Measurements from ENCODE around the gene SVIL. TPM values are rescaled to one million over a fixed set of nuclear protein-coding genes. Genes with fewer than 3 reads are reported as not detected.
"Not testable (repeated sequence)": the region's sequence is repeated elsewhere in the genome, so short reads cannot be mapped to it uniquely, and the experiment has no call there.

Gene SVIL
- total RNA-seq, 1 experiment from 2014 or later = 15.3 TPM

- H4K8ac ChIP-seq (replicated peaks; ENCODE audit: insufficient read length, low read depth, low read length) = no peak overlapping the region
- no peak overlapping the region for H4K91ac ChIP-seq (ENCODE audit: insufficient read length, low read depth, low read length)
- H2BK5ac ChIP-seq (ENCODE audit: insufficient read length, low read length) = no peak overlapping the region
- no CpG with 5 or more reads among the region's 1 CpG for WGBS (ENCODE audit: extremely low coverage, insufficient read length, low lambda C conversion rate)
- H4K5ac ChIP-seq (ENCODE audit: insufficient read length, low read depth, low read length) = no peak overlapping the region
- H2BK120ac ChIP-seq (ENCODE audit: low read depth, low read length, poor library complexity, severe bottlenecking) = no peak overlapping the region
- no peak overlapping the region for H2BK12ac ChIP-seq (ENCODE audit: insufficient read length, low read depth, low read length)
- no peak overlapping the region for H3K4me3 Mint-ChIP-seq
- H3K4me2 ChIP-seq (ENCODE audit: insufficient read depth, insufficient read length, low read length) = no peak overlapping the region
- H2BK15ac ChIP-seq (ENCODE audit: low read depth, low read length) = no peak overlapping the region
- H2AK5ac ChIP-seq (ENCODE audit: insufficient read length, low read length) = no peak overlapping the region
- H2AFZ ChIP-seq (ENCODE audit: low read length) = no peak overlapping the region
- H3T11ph ChIP-seq (ENCODE audit: low read length) = no peak overlapping the region
- peaks cover 23 to 25% of the 10 kb centered on the region in 2 experiments for H3K4me1 Mint-ChIP-seq
- no peak overlapping the region for H2BK20ac ChIP-seq (ENCODE audit: low read depth, low read length, poor library complexity, severe bottlenecking)
- H3K9me3 Mint-ChIP-seq = no peaks in the 10 kb centered on the region
- no peaks in the 10 kb centered on the region for H3K23me2 ChIP-seq (ENCODE audit: insufficient read length, low read depth, low read length, poor library complexity, severe bottlenecking)
- peaks cover 2 to 36% (median 4%) of the 10 kb centered on the region in 3 experiments; a peak in 6 of 7 replicates for H3K36me3 Mint-ChIP-seq (ENCODE audit: insufficient read depth in 1 of 3, low read depth in 3 of 3)
- no peaks in the 10 kb centered on the region for H3K79me1 ChIP-seq (ENCODE audit: insufficient read depth, low read depth, low read length, poor library complexity, severe bottlenecking)
- H3K4me1 ChIP-seq (ENCODE audit: insufficient read depth, low read length) = peaks cover 3% of the 10 kb centered on the region; the same call in 1 of the 2 replicates
- H3K56ac ChIP-seq (ENCODE audit: insufficient read length, low read depth, low read length) = no peak overlapping the region
- no peaks in the 10 kb centered on the region for H3K9me3 ChIP-seq (ENCODE audit: control insufficient read depth, low read depth, low read length)
- TF ChIP-seq CTCF (conservative IDR thresholded peaks at IDR 0.05) = no peak
- no peaks in the 10 kb centered on the region for H3K79me2 ChIP-seq (ENCODE audit: insufficient read depth, low read length)
- no peak overlapping the region for H3K4ac ChIP-seq (ENCODE audit: low read depth, low read length)
- H3K27me3 ChIP-seq (ENCODE audit: insufficient read depth, low read length) = no peaks in the 10 kb centered on the region
- H3K27ac ChIP-seq (ENCODE audit: insufficient read length, low read depth, low read length) = no peak overlapping the region
- H3K27me3 Mint-ChIP-seq (ENCODE audit: low read depth) = no peaks in the 10 kb centered on the region
- H3K9ac ChIP-seq (ENCODE audit: extremely low read depth, insufficient read length, low read length) = no peak overlapping the region
- DNase-seq = no peak
- no peak overlapping the region for H3K14ac ChIP-seq (ENCODE audit: insufficient read depth, low read length)
- no peak overlapping the region for H3K27ac Mint-ChIP-seq
- H4K20me1 ChIP-seq (ENCODE audit: control insufficient read depth, insufficient read depth, insufficient read length) = no peaks in the 10 kb centered on the region
- H3K18ac ChIP-seq (ENCODE audit: insufficient read length, low read depth, low read length) = no peak overlapping the region
- H3K23ac ChIP-seq (ENCODE audit: insufficient read length, low read depth, low read length) = no peak overlapping the region
These were observed 148.3 kb downstream of the SVIL start for GRCh38 chr10:29486433-29486832.

- H3K27me3 ChIP-seq (ENCODE audit: insufficient read depth, low read length); H3K27ac ChIP-seq (ENCODE audit: insufficient read length, low read depth, low read length); H2BK20ac ChIP-seq (ENCODE audit: low read depth, low read length, poor library complexity, severe bottlenecking); H4K20me1 ChIP-seq (ENCODE audit: control insufficient read depth, insufficient read depth, insufficient read length); H3K4ac ChIP-seq (ENCODE audit: low read depth, low read length); H3K23ac ChIP-seq (ENCODE audit: insufficient read length, low read depth, low read length); H2BK5ac ChIP-seq (ENCODE audit: insufficient read length, low read length); H3K4me3 Mint-ChIP-seq; H3K14ac ChIP-seq (ENCODE audit: insufficient read depth, low read length); H3K18ac ChIP-seq (ENCODE audit: insufficient read length, low read depth, low read length); H2AK5ac ChIP-seq (ENCODE audit: insufficient read length, low read length); H3K27me3 Mint-ChIP-seq (ENCODE audit: low read depth); H3K9me3 ChIP-seq (ENCODE audit: control insufficient read depth, low read depth, low read length); H3K79me1 ChIP-seq (ENCODE audit: insufficient read depth, low read depth, low read length, poor library complexity, severe bottlenecking); H3K4me2 ChIP-seq (ENCODE audit: insufficient read depth, insufficient read length, low read length); H2AFZ ChIP-seq (ENCODE audit: low read length); H2BK120ac ChIP-seq (ENCODE audit: low read depth, low read length, poor library complexity, severe bottlenecking); H4K8ac ChIP-seq (replicated peaks; ENCODE audit: insufficient read length, low read depth, low read length); H3K56ac ChIP-seq (ENCODE audit: insufficient read length, low read depth, low read length); H3K4me1 ChIP-seq (ENCODE audit: insufficient read depth, low read length); H2BK12ac ChIP-seq (ENCODE audit: insufficient read length, low read depth, low read length); H3K23me2 ChIP-seq (ENCODE audit: insufficient read length, low read depth, low read length, poor library complexity, severe bottlenecking); H3K9ac ChIP-seq (ENCODE audit: extremely low read depth, insufficient read length, low read length); H3K9me3 Mint-ChIP-seq; H2BK15ac ChIP-seq (ENCODE audit: low read depth, low read length); DNase-seq; H3T11ph ChIP-seq (ENCODE audit: low read length); H4K5ac ChIP-seq (ENCODE audit: insufficient read length, low read depth, low read length); H3K79me2 ChIP-seq (ENCODE audit: insufficient read depth, low read length); H4K91ac ChIP-seq (ENCODE audit: insufficient read length, low read depth, low read length): not testable (repeated sequence)
- no CpG with 5 or more reads among the region's 8 CpGs for WGBS (ENCODE audit: extremely low coverage, insufficient read length, low lambda C conversion rate)
- H3K27ac Mint-ChIP-seq = peak overlapping the region in 2 of 3 experiments; percentile 11 to 69; a peak in 2 of 7 replicates
- peaks cover 23 to 25% of the 10 kb centered on the region in 2 experiments for H3K4me1 Mint-ChIP-seq
- peaks cover 2 to 44% (median 10%) of the 10 kb centered on the region in 3 experiments; a peak in 5 of 7 replicates for H3K36me3 Mint-ChIP-seq (ENCODE audit: insufficient read depth in 1 of 3, low read depth in 3 of 3)
These were observed 150.1 kb downstream of the SVIL start for GRCh38 chr10:29484677-29485076.
